ENCODE data around the gene ZSCAN16.

GRCh38 chr6:28153546-28153945 lies 29.1 kb downstream of the ZSCAN16 start:
- TF ChIP-seq CTCF (IDR thresholded peaks at IDR 0.05) (no peak), POLR2A (IDR thresholded peaks at IDR 0.05) (no peak)

Data from right lobe of liver (tissue), 4 donors.